Measurements from ENCODE around the gene SPRR2B. TPM values are rescaled to one million over a fixed set of nuclear protein-coding genes. Genes with fewer than 3 reads are reported as not detected.

The SPRR2B gene
- total and polyA plus RNA-seq, 2 donors (not counting 1 experiment from before 2014, with no cell fraction given) = not detected

- no peaks in the 10 kb centered on the region for H3K36me3 ChIP-seq (replicated peaks in 1 of 2; ENCODE audit: control extremely low read depth in 1 of 2, control insufficient read depth in 1 of 2, extremely low read depth in 1 of 2, insufficient read depth in 2 of 2, low read length in 1 of 2)
- H3K4me3 ChIP-seq (ENCODE audit: control extremely low read depth in 1 of 5, extremely low read depth in 1 of 5, insufficient read depth in 1 of 5, low read depth in 2 of 5, low read length in 4 of 5) = no peak overlapping the region
- no peak overlapping the region for H3K27ac Mint-ChIP-seq
- peaks cover 5% of the 10 kb centered on the region for H3K9me3 Mint-ChIP-seq (ENCODE audit: insufficient read depth)
- H3K27me3 ChIP-seq (replicated peaks in 1 of 4; ENCODE audit: control extremely low read depth in 1 of 4, control insufficient read depth in 3 of 4, insufficient read depth in 4 of 4, low read length in 3 of 4) = peaks cover 0 to 14% (median 8%) of the 10 kb centered on the region in 4 experiments
- peaks cover 0 to 3% (median 1%) of the 10 kb centered on the region in 3 donors for H3K9me3 ChIP-seq (ENCODE audit: control extremely low read depth in 1 of 3, control insufficient read depth in 2 of 3, insufficient read depth in 1 of 3, low read length in 2 of 3)
- peaks cover 43% of the 10 kb centered on the region for H3K27me3 Mint-ChIP-seq
- no peak overlapping the region for H3K9ac ChIP-seq (ENCODE audit: low read length)
- intact Hi-C loops (cut with micrococcal nuclease) = no loop called here
- DNase-seq (no peak), ATAC-seq (ENCODE audit: low read depth) (no peak)
- H3K79me2 ChIP-seq (ENCODE audit: control insufficient read depth, insufficient read depth, low read length) = no peaks in the 10 kb centered on the region
- no peak overlapping the region for H3K27ac ChIP-seq (ENCODE audit: low read length in 2 of 2)
- no peaks in the 10 kb centered on the region for H3K4me1 ChIP-seq (ENCODE audit: control insufficient read depth in 2 of 2, insufficient read depth in 2 of 2, low read length in 2 of 2)
- no peak for TF ChIP-seq EZH2 (IDR thresholded peaks at IDR 0.05; ENCODE audit: borderline replicate concordance, insufficient read depth, low read depth, low read length, poor library complexity, severe bottlenecking)
- TF ChIP-seq CTCF (IDR thresholded peaks at IDR 0.05) = no peak
- no peaks in the 10 kb centered on the region for H4K20me1 ChIP-seq (ENCODE audit: control insufficient read depth, insufficient read depth, low read length, poor library complexity, severe bottlenecking)
- ChIA-PET CTCF (no interaction called here), POLR2A (no interaction called here)
- no peak overlapping the region for H3K4me3 Mint-ChIP-seq
- H2AFZ ChIP-seq (ENCODE audit: insufficient read depth, low read depth, low read length, poor library complexity, severe bottlenecking) = no peak overlapping the region
- no peak overlapping the region for H3K4me2 ChIP-seq (replicated peaks; ENCODE audit: low read depth, low read length, poor library complexity, severe bottlenecking)
- no peaks in the 10 kb centered on the region for H3K4me1 Mint-ChIP-seq
Measured at GRCh38 chr1:153032073-153032472, 39.3 kb downstream of the SPRR2B start.

- no peak within 1 kb of the TSS for H2AFZ ChIP-seq (ENCODE audit: insufficient read depth, low read depth, low read length, poor library complexity, severe bottlenecking)
- Mint-ChIP-seq H3K27ac (no peak within 1 kb of the TSS), H3K4me1 (no peaks in the 10 kb centered on the region), H3K27me3 (peaks cover 35% of the 10 kb centered on the region), H3K4me3 (no peak within 1 kb of the TSS), H3K9me3 (ENCODE audit: insufficient read depth) (peaks cover 5% of the 10 kb centered on the region)
- DNase-seq (no peak), ATAC-seq (ENCODE audit: low read depth) (no peak)
- no peaks in the 10 kb centered on the region for H4K20me1 ChIP-seq (ENCODE audit: control insufficient read depth, insufficient read depth, low read length, poor library complexity, severe bottlenecking)
- POLR2A ChIA-PET = no interaction called here
- intact Hi-C loops (cut with micrococcal nuclease) = no loop called here
- H3K27ac ChIP-seq (ENCODE audit: low read length in 2 of 2) = no peak within 1 kb of the TSS
- peaks cover 0 to 3% (median 1%) of the 10 kb centered on the region in 3 donors for H3K9me3 ChIP-seq (ENCODE audit: control extremely low read depth in 1 of 3, control insufficient read depth in 2 of 3, insufficient read depth in 1 of 3, low read length in 2 of 3)
- no peak within 1 kb of the TSS for H3K9ac ChIP-seq (ENCODE audit: low read length)
- H3K36me3 ChIP-seq (replicated peaks in 1 of 2; ENCODE audit: control extremely low read depth in 1 of 2, control insufficient read depth in 1 of 2, extremely low read depth in 1 of 2, insufficient read depth in 2 of 2, low read length in 1 of 2) = no peaks in the 10 kb centered on the region
- TF ChIP-seq CTCF (IDR thresholded peaks at IDR 0.05) (no peak), EZH2 (IDR thresholded peaks at IDR 0.05; ENCODE audit: borderline replicate concordance, insufficient read depth, low read depth, low read length, poor library complexity, severe bottlenecking) (no peak)
- CTCF ChIA-PET = no interaction called here
- no peaks in the 10 kb centered on the region for H3K4me1 ChIP-seq (ENCODE audit: control insufficient read depth in 2 of 2, insufficient read depth in 2 of 2, low read length in 2 of 2)
- no peaks in the 10 kb centered on the region for H3K79me2 ChIP-seq (ENCODE audit: control insufficient read depth, insufficient read depth, low read length)
- H3K4me3 ChIP-seq (ENCODE audit: control extremely low read depth in 1 of 5, extremely low read depth in 1 of 5, insufficient read depth in 1 of 5, low read depth in 2 of 5, low read length in 4 of 5) = no peak within 1 kb of the TSS
- H3K27me3 ChIP-seq (replicated peaks in 1 of 4; ENCODE audit: control extremely low read depth in 1 of 4, control insufficient read depth in 3 of 4, insufficient read depth in 4 of 4, low read length in 3 of 4) = peaks cover 0 to 12% (median 8%) of the 10 kb centered on the region in 4 experiments
- no peak within 1 kb of the TSS for H3K4me2 ChIP-seq (replicated peaks; ENCODE audit: low read depth, low read length, poor library complexity, severe bottlenecking)
Measured at GRCh38 chr1:153030895-153031294, 40.5 kb downstream of the SPRR2B start, which contains the start of gene SPRR1B. Gene SPRR1B, plus strand, starts transcription at chr1:153031203. Its CDS starts 1,143 bp downstream, at chr1:153032346.

All from B cell (primary cell).